ENCODE data around the gene POPDC3.

DNA sequence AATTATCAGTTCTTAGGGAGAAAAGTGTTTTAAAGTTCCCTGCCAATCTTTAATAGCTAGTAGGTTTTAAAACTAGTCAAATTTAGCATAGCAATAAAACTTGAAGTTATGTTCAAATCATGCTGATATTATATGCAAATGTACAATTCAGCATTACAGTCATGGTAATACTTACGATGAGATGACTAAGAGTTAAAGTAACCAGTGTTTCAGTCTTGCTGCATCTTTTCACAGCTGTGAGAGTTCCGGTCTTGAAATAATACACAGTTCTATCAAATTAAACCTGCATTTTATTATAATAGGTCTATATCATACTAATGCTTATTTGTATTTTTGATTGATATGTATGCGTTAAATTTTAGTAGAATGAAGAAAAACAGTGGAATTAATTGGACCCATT is 26.1 kb downstream of the POPDC3 start:
- no peak for TF ChIP-seq POLR2A (IDR thresholded peaks at IDR 0.05; ENCODE audit: extremely low read depth, insufficient read length)
- TF ChIP-seq, protein P1, sequence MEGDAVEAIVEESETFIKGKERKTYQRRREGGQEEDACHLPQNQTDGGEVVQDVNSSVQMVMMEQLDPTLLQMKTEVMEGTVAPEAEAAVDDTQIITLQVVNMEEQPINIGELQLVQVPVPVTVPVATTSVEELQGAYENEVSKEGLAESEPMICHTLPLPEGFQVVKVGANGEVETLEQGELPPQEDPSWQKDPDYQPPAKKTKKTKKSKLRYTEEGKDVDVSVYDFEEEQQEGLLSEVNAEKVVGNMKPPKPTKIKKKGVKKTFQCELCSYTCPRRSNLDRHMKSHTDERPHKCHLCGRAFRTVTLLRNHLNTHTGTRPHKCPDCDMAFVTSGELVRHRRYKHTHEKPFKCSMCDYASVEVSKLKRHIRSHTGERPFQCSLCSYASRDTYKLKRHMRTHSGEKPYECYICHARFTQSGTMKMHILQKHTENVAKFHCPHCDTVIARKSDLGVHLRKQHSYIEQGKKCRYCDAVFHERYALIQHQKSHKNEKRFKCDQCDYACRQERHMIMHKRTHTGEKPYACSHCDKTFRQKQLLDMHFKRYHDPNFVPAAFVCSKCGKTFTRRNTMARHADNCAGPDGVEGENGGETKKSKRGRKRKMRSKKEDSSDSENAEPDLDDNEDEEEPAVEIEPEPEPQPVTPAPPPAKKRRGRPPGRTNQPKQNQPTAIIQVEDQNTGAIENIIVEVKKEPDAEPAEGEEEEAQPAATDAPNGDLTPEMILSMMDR (IDR thresholded peaks at IDR 0.05; ENCODE audit: low read depth, low read length) = no peak

All from NB4 (cell line).